Measurements from ENCODE around the gene CAMTA2.
"Not testable (repeated sequence)": the region's sequence is repeated elsewhere in the genome, so short reads cannot be mapped to it uniquely, and the experiment has no call there.

CAMTA2 gene

DNA sequence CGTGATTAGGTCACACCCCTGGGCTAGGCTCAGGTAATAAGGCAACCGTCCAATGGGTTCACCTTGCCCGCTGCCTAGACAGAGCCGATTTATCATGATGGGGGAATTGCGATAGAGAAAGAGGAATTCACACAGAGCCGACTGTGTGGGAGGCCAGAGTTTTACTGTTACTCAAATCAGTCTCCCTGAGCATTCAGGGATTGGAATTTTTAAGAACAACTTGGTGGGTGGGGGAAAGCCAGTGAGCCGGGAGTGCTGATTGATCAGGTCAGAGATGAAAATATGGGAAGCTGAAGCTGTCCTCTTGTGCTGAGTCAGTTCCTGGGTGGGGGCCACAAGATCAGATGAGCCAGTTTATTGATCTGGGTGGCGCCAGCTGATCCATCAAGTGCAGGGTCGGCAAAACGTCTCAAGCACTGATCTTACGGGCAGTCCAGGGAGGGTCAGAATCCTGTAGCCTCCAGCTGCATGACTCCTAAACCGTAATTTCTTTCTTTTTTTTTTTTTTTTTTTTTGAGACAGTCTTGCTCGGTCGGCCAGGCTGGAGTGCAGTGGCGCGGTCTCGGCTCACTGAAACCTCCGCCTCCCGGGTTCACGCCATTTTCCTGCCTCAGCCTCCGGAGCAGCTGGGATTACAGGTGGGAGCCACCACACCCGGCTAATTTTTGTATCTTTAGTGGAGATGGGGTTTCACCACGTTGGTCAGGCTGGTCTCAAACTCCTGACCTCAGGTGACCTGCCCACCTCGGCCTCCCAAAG is 60.7 kb downstream of the CAMTA2 start:
- H3K4me1 Mint-ChIP-seq (ENCODE audit: low read depth); H3K4me3 Mint-ChIP-seq; DNase-seq; H3K27me3 Mint-ChIP-seq; H3K27ac Mint-ChIP-seq; H3K9me3 Mint-ChIP-seq: not testable (repeated sequence)
- peaks cover 23% of the 10 kb centered on the region for H3K36me3 Mint-ChIP-seq (ENCODE audit: low read depth)

DNA sequence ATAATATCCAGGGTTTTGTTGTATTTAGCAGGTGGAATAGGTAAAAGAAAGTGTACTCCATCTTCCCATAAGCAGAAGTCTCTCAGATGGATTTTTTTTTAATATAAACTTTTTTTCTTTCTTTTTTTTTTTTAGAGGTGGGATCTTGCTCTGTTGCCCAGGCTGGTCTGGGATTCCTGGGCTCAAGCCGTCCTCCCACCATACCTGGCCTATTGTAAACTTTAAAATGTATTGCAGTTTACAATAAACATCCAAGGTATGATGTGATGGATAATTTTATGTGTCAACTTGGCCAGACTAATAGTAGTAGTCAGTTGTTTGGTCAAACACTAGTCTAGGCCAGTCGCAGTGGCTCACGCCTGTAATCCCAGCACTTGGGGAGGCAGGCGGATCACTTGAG is 66.2 kb downstream of the CAMTA2 start:
- Mint-ChIP-seq H3K27ac (no peak overlapping the region), H3K4me1 (ENCODE audit: low read depth) (peaks cover under 1% of the 10 kb centered on the region), H3K4me3 (no peak overlapping the region), H3K9me3 (no peaks in the 10 kb centered on the region), H3K36me3 (ENCODE audit: low read depth) (no peaks in the 10 kb centered on the region), H3K27me3 (no peaks in the 10 kb centered on the region)
- DNase-seq: no peak

DNA sequence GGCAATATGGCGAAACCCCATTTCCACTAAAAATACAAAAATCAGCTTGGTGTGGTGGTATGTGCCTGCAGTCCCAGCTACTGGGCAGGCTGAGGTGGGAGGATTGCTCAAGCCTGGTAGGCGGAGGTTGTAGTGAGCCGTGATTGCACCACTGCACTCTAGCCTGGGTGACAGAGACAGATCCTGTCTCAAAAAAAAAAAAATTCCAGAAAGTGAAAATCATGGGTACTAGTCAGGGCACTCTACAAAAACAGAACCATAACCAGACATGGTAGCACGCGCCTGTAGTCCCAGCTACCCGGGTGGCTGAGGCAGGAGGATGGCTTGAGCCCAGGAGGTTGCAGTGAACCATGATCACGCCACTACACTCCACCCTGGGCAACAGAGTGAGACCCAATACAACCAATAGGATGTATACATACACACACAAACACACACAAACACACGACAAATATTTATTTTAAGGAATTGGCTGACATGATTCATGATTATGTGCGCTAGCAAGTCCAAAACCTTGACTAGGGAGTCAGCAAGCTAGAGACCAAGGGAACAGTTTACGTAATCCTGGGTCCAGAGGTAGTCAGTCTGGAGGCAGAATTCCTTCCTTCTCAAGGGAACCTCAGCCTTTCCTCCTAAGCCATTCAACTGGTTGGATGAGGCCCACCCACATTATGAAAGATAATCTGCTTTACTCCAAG is 67.0 kb downstream of the CAMTA2 start:
- Mint-ChIP-seq H3K9me3 (no peaks in the 10 kb centered on the region), H3K4me3 (no peak overlapping the region), H3K27me3 (no peaks in the 10 kb centered on the region), H3K36me3 (ENCODE audit: low read depth) (no peaks in the 10 kb centered on the region), H3K4me1 (ENCODE audit: low read depth) (no peaks in the 10 kb centered on the region), H3K27ac (no peak overlapping the region)
- no peak for DNase-seq

DNA sequence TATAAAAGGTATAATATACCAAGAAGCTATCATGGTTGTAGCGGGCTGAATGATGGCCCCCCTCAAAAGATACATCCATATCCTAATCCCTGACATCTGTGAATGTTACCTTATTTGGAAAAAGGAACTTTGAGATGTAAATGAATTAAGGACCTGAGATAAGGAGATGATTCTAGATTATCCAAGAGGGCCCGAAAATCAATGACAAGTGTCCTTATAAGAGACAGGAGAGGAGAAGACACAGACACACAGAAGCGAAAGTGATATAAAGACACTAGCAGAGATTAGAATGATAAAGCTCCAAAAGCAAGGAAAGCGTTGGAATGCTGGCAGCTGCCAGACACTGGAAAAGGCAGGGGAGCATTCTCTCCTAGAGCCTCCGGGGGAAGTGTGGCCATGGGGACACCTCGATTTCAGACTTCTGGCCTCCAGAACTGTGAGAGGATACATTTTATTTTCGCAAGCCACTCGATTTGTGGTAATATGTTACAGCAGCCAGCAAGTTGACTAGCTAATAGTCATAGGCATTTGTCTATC is 67.9 kb downstream of the CAMTA2 start:
- no peak for DNase-seq
- H3K4me3 Mint-ChIP-seq: no peak overlapping the region
- H3K4me1 Mint-ChIP-seq (ENCODE audit: low read depth): no peaks in the 10 kb centered on the region
- H3K36me3 Mint-ChIP-seq (ENCODE audit: low read depth): no peaks in the 10 kb centered on the region
- H3K27me3 Mint-ChIP-seq: no peaks in the 10 kb centered on the region
- no peaks in the 10 kb centered on the region for H3K9me3 Mint-ChIP-seq
- no peak overlapping the region for H3K27ac Mint-ChIP-seq
